ENCODE data around the gene ALPL. TPM values are rescaled to one million over a fixed set of nuclear protein-coding genes. Genes with fewer than 3 reads are reported as not detected.
A peak's percentile ranks its signal among the peaks of the same experiment; 100 is the strongest.
"Not testable (repeated sequence)": the region's sequence is repeated elsewhere in the genome, so short reads cannot be mapped to it uniquely, and the experiment has no call there.

ALPL gene
- total RNA-seq, 1 experiment from 2014 or later = 140 TPM

- no peak for TF ChIP-seq ZNF281 (CRISPR knock-in tag; IDR thresholded peaks at IDR 0.05)
- TF ChIP-seq ZNF219 (CRISPR knock-in tag; IDR thresholded peaks at IDR 0.05; ENCODE audit: borderline replicate concordance) = no peak
- TF ChIP-seq ATF3 (CRISPR knock-in tag; conservative IDR thresholded peaks at IDR 0.05) = no peak
- TF ChIP-seq USF1 (CRISPR knock-in tag; IDR thresholded peaks at IDR 0.05) = peak; percentile 35; the same call in 1 of the 2 replicates
- TF ChIP-seq NFATC4 (CRISPR knock-in tag; IDR thresholded peaks at IDR 0.05) = no peak
Observed at GRCh38 chr1:21509351-21510112, at the start of gene ALPL (continued).

GRCh38 chr1:21465127-21465526 is 44.1 kb upstream of the ALPL start:
- H3K27ac Mint-ChIP-seq; H3K4me3 Mint-ChIP-seq; H3K9me3 Mint-ChIP-seq; CTCF ChIA-PET; H3K27me3 Mint-ChIP-seq (ENCODE audit: low read depth); DNase-seq (ENCODE audit: low spot score); H3K36me3 Mint-ChIP-seq; POLR2A ChIA-PET; ATAC-seq: not testable (repeated sequence)
- peaks cover 42% of the 10 kb centered on the region for H3K4me1 Mint-ChIP-seq

- not testable (repeated sequence) for DNase-seq (ENCODE audit: low spot score); H3K27me3 Mint-ChIP-seq (ENCODE audit: low read depth); ATAC-seq; H3K9me3 Mint-ChIP-seq
- H3K36me3 Mint-ChIP-seq = peaks cover 12% of the 10 kb centered on the region
- CTCF ChIA-PET = interaction anchor here (1.0 to 2.2 kb wide), 11 partner anchors 9 to 197 kb away, joined by 3 to 10 read pairs (median 5); partner anchors contain the start of gene ALPL
- H3K4me1 Mint-ChIP-seq = peaks cover 52% of the 10 kb centered on the region
- peak overlapping the region; percentile 21 for H3K4me3 Mint-ChIP-seq
- POLR2A ChIA-PET = interaction anchor here (0.6 kb wide), 1 partner anchor 254 kb away, joined by 3 read pairs; no protein-coding TSS in a partner anchor
- peak overlapping the region; percentile 77 for H3K27ac Mint-ChIP-seq
Observed at GRCh38 chr1:21467946-21468345, 41.3 kb upstream of the ALPL start.

GRCh38 chr1:21468599-21468998 is 40.6 kb upstream of the ALPL start:
- CTCF ChIA-PET = interaction anchor here (0.6 to 2.2 kb wide), 12 partner anchors 8 to 210 kb away, joined by 3 to 10 read pairs (median 4); partner anchors contain the start of gene ALPL
- POLR2A ChIA-PET = interaction anchor here (0.6 kb wide), 1 partner anchor 255 kb away, joined by 3 read pairs; no protein-coding TSS in a partner anchor
- Mint-ChIP-seq H3K27ac (no peak overlapping the region; the same call in 1 of the 2 replicates), H3K4me1 (peaks cover 52% of the 10 kb centered on the region), H3K36me3 (peaks cover 15% of the 10 kb centered on the region), H3K4me3 (no peak overlapping the region), H3K27me3 (ENCODE audit: low read depth) (no peaks in the 10 kb centered on the region), H3K9me3 (no peaks in the 10 kb centered on the region)
- ATAC-seq (no peak), DNase-seq (ENCODE audit: low spot score) (peak; percentile 72)
- TF ChIP-seq GABPB1 (CRISPR knock-in tag; IDR thresholded peaks at IDR 0.05) (no peak), CTCF (IDR thresholded peaks at IDR 0.05) (peak; percentile 58)

- no peak for TF ChIP-seq ARID4B (CRISPR knock-in tag; IDR thresholded peaks at IDR 0.05; ENCODE audit: borderline replicate concordance)
- no peak for TF ChIP-seq ESRRA (CRISPR knock-in tag; IDR thresholded peaks at IDR 0.05; ENCODE audit: borderline replicate concordance)
- TF ChIP-seq PRRX2 (CRISPR knock-in tag; IDR thresholded peaks at IDR 0.05) = no peak
- TF ChIP-seq NFYB (CRISPR knock-in tag; conservative IDR thresholded peaks at IDR 0.05; ENCODE audit: low read depth) = no peak
- Mint-ChIP-seq H3K27me3 (ENCODE audit: low read depth) (no peaks in the 10 kb centered on the region), H3K9me3 (no peaks in the 10 kb centered on the region), H3K36me3 (peaks cover 17% of the 10 kb centered on the region), H3K4me1 (peaks cover 52% of the 10 kb centered on the region), H3K27ac (0 out of 2 replicates have a peak overlapping the region, but pooled peaks have one; percentile 10), H3K4me3 (no peak overlapping the region)
- DNase-seq (ENCODE audit: low spot score) = no peak
- ATAC-seq = no peak
- ChIA-PET POLR2A (no interaction called here), CTCF (interaction anchor here (1.0 to 2.2 kb wide), 4 partner anchors 21 to 101 kb away, joined by 3 to 10 read pairs (median 6); no protein-coding TSS in a partner anchor)
Observed at GRCh38 chr1:21469581-21469980, 39.6 kb upstream of the ALPL start.
